Measurements from ENCODE around the gene C1QA. TPM values are rescaled to one million over a fixed set of nuclear protein-coding genes. Genes with fewer than 3 reads are reported as not detected.

The C1QA gene
- total RNA-seq, 2 donors from 2014 or later, result not detected

DNA sequence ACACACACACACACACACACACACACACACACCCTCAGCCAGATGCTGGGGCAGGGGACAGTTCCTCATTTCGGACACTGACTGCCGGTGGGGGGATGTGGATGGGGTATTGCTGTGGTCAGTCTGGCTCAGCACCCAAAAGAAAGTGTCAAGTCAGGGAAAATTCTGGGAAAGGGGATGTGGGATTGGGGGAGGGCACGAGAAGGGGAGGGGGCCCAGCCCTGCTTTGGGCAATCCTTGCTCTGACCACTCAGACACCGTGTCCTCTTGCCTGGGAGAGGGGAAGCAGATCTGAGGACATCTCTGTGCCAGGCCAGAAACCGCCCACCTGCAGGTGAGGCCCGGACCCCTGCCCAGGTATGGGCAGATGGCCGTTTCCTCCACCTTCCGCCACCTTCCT, 7.0 kb downstream of the C1QA start, which contains the start of gene C1QC:
Gene C1QC, plus strand, starts transcription at position 253 of the 400 bp plus-strand sequence. CDS start 391 bp downstream, outside the sequence.
- no peak within 1 kb of the TSS for H3K27ac ChIP-seq (ENCODE audit: low read depth, low read length)
- WGBS, 2 experiments (ENCODE audit: insufficient coverage in 1 of 2, insufficient read length in 1 of 2), result 91 to 100% methylated on average over 1 to 8 of the region's 8 CpGs
- Mint-ChIP-seq H3K4me3 (no peak within 1 kb of the TSS), H3K36me3 (ENCODE audit: low read depth) (no peaks in the 10 kb centered on the region), H3K4me1 (peaks cover 5% of the 10 kb centered on the region), H3K27ac (no peak within 1 kb of the TSS), H3K27me3 (ENCODE audit: insufficient read depth) (peaks cover 6% of the 10 kb centered on the region), H3K9me3 (no peaks in the 10 kb centered on the region)
- no peak for DNase-seq
- TF ChIP-seq, protein P1, sequence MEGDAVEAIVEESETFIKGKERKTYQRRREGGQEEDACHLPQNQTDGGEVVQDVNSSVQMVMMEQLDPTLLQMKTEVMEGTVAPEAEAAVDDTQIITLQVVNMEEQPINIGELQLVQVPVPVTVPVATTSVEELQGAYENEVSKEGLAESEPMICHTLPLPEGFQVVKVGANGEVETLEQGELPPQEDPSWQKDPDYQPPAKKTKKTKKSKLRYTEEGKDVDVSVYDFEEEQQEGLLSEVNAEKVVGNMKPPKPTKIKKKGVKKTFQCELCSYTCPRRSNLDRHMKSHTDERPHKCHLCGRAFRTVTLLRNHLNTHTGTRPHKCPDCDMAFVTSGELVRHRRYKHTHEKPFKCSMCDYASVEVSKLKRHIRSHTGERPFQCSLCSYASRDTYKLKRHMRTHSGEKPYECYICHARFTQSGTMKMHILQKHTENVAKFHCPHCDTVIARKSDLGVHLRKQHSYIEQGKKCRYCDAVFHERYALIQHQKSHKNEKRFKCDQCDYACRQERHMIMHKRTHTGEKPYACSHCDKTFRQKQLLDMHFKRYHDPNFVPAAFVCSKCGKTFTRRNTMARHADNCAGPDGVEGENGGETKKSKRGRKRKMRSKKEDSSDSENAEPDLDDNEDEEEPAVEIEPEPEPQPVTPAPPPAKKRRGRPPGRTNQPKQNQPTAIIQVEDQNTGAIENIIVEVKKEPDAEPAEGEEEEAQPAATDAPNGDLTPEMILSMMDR (conservative IDR thresholded peaks at IDR 0.05), result no peak
- no peak within 1 kb of the TSS for H3K4me3 ChIP-seq (ENCODE audit: low read length)
- H3K9ac ChIP-seq (ENCODE audit: extremely low read depth, low read length, poor library complexity, severe bottlenecking), result no peak within 1 kb of the TSS
- H3K27me3 ChIP-seq (ENCODE audit: control insufficient read depth, insufficient read depth, low read length, poor library complexity, severe bottlenecking), result no peaks in the 10 kb centered on the region
- H3K4me1 ChIP-seq (ENCODE audit: control insufficient read depth, insufficient read depth, low read length), result no peaks in the 10 kb centered on the region
- no peaks in the 10 kb centered on the region for H3K9me3 ChIP-seq (ENCODE audit: control insufficient read depth, low read length)
- H3K36me3 ChIP-seq (ENCODE audit: control insufficient read depth, insufficient read depth, low read length), result no peaks in the 10 kb centered on the region

DNA sequence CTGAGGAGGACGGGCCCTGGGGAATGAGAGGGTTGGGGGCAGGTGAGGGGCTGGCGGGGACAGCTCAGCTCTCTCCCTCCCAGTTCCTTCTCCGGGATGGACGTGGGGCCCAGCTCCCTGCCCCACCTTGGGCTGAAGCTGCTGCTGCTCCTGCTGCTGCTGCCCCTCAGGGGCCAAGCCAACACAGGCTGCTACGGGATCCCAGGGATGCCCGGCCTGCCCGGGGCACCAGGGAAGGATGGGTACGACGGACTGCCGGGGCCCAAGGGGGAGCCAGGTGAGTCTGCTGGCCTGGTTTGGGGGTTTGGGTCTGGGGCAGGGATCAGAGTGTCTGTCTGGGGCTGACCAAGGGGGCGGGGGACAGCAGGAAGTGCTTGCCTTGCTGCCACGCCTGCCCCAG, 7.5 kb downstream of the C1QA start:
- H3K9ac ChIP-seq (ENCODE audit: extremely low read depth, low read length, poor library complexity, severe bottlenecking), result no peak overlapping the region
- H3K36me3 ChIP-seq (ENCODE audit: control insufficient read depth, insufficient read depth, low read length), result no peaks in the 10 kb centered on the region
- TF ChIP-seq, protein P1 (conservative IDR thresholded peaks at IDR 0.05), result no peak
- Mint-ChIP-seq H3K4me3 (no peak overlapping the region), H3K4me1 (peaks cover 5% of the 10 kb centered on the region), H3K36me3 (ENCODE audit: low read depth) (no peaks in the 10 kb centered on the region), H3K27ac (no peak overlapping the region), H3K9me3 (no peaks in the 10 kb centered on the region), H3K27me3 (ENCODE audit: insufficient read depth) (peaks cover 6% of the 10 kb centered on the region)
- no peaks in the 10 kb centered on the region for H3K9me3 ChIP-seq (ENCODE audit: control insufficient read depth, low read length)
- no peaks in the 10 kb centered on the region for H3K4me1 ChIP-seq (ENCODE audit: control insufficient read depth, insufficient read depth, low read length)
- no peak for DNase-seq
- 86 to 100% methylated on average over 2 to 12 of the region's 12 CpGs for WGBS, 2 experiments (ENCODE audit: insufficient coverage in 1 of 2, insufficient read length in 1 of 2)
- no peak overlapping the region for H3K4me3 ChIP-seq (ENCODE audit: low read length)
- no peaks in the 10 kb centered on the region for H3K27me3 ChIP-seq (ENCODE audit: control insufficient read depth, insufficient read depth, low read length, poor library complexity, severe bottlenecking)
- no peak overlapping the region for H3K27ac ChIP-seq (ENCODE audit: low read depth, low read length)

DNA sequence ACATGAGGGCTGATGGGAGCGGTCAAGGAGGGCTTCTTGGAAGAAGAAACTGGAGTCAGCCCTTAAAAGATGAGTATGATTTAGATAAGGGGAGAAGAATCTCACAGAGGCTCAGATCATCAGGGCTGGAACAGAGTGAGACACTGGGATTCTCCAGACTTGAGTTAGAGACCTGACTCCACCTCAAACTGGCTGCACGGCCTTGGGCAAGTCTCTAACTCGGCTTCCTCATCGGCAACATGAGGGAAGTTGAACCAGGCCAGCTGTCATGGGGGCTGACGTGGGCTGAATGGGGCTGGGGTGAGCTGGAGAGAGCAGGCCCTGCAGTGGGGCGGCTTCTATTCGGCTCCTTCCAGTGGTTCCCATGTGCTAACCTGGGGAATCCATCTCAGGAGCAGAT, 9.5 kb downstream of the C1QA start:
- H3K27me3 Mint-ChIP-seq (ENCODE audit: insufficient read depth), result peaks cover 6% of the 10 kb centered on the region
- no peak overlapping the region for H3K4me3 ChIP-seq (ENCODE audit: low read length)
- H3K9me3 ChIP-seq (ENCODE audit: control insufficient read depth, low read length), result no peaks in the 10 kb centered on the region
- no peak overlapping the region for H3K27ac Mint-ChIP-seq
- H3K27ac ChIP-seq (ENCODE audit: low read depth, low read length), result no peak overlapping the region
- H3K9ac ChIP-seq (ENCODE audit: extremely low read depth, low read length, poor library complexity, severe bottlenecking), result no peak overlapping the region
- DNase-seq, result no peak
- no peak overlapping the region for H3K4me3 Mint-ChIP-seq
- H3K4me1 Mint-ChIP-seq, result no peaks in the 10 kb centered on the region
- TF ChIP-seq, protein P1 (conservative IDR thresholded peaks at IDR 0.05), result no peak
- no peaks in the 10 kb centered on the region for H3K36me3 ChIP-seq (ENCODE audit: control insufficient read depth, insufficient read depth, low read length)
- H3K9me3 Mint-ChIP-seq, result no peaks in the 10 kb centered on the region
- H3K27me3 ChIP-seq (ENCODE audit: control insufficient read depth, insufficient read depth, low read length, poor library complexity, severe bottlenecking), result no peaks in the 10 kb centered on the region
- WGBS, 2 experiments (ENCODE audit: insufficient coverage in 1 of 2, insufficient read length in 1 of 2), result 91 to 94% methylated on average over 4 to 7 of the region's 7 CpGs
- H3K36me3 Mint-ChIP-seq (ENCODE audit: low read depth), result no peaks in the 10 kb centered on the region
- H3K4me1 ChIP-seq (ENCODE audit: control insufficient read depth, insufficient read depth, low read length), result no peaks in the 10 kb centered on the region
